ENCODE data around the gene N4BP2L2.

GRCh38 chr13:32430018-32430747 is 108.4 kb downstream of the N4BP2L2 start:
- TF ChIP-seq CTCF (optimal IDR thresholded peaks at IDR 0.05 in 1 of 3, IDR thresholded peaks at IDR 0.05 in 1 of 3, conservative IDR thresholded peaks at IDR 0.05 in 1 of 3; ENCODE audit: extremely low read depth in 1 of 3, insufficient read depth in 2 of 3, low read length in 3 of 3): no peak
- TF ChIP-seq EZH2 (IDR thresholded peaks at IDR 0.05; ENCODE audit: low read length): no peak

All from keratinocyte (primary cell).